Umbilical cord (tissue), 2 donors: Measurements from ENCODE around the gene IFNG. TPM values are rescaled to one million over a fixed set of nuclear protein-coding genes. Genes with fewer than 3 reads are reported as not detected.

ENCODE experiments used
- DNase-seq: peaks from one replicate; pipeline ENCODE4 v3.0.0-alpha.2; 2015; ENCODE audit warnings: low spot score
- total RNA-seq: library from RNA; depleted of rRNA; stranded (reverse); fragments of >200 nt; gene quantifications from one replicate; pipeline ENCODE4 v1.2.3, GENCODE V29; 2014; ENCODE audit warnings: low replicate concordance; ENCODE audit not compliant: insufficient read depth

IFNG gene
- total RNA-seq, 1 donor from 2014 or later = 4.3 TPM

DNA sequence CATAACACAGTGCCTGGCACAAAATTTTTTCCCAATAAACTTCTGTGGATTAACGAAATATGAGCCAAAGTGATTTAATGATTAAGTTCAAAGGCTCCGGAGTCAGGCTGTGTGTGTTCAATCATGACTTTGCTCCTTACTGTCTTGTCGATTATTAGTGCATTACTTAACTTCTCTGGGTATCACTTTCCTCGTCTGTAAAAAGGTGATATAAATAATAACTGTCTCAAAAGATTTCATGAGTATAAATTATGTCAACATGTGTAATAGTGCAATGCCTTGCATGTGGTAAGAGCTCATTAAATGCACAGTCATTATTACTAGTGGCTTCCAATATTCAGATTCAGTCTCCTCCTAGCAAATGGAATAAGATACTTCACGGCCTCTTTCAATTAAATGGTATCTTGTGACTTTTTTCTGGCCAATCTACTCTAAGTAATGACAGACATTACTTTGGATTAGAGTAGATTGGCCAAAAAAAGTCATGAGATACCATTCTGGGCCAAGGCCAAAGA, 6.8 kb upstream of the IFNG start:
- DNase-seq = no peak

GRCh38 chr12:68163560-68164081, 4.1 kb upstream of the IFNG start:
- DNase-seq = no peak

DNA sequence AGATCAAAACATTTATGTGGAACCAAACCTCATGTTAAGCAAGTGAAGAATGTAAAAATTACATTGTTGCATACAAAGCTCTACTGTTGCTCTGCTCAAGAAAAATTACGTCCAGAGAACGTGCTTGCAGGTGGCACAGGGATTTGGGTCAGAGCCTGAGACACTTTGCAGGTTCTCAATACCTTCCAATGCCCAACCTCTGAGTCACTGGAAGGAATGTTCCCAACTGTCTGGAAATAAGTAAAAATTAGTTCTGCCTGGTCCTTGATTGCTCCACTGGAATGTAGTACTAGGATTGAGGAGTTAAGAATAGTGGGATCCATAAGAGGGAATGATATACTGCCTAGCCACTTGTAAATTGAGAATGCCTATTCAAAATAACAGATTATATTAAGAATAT, 2.8 kb upstream of the IFNG start:
- no peak for DNase-seq

GRCh38 chr12:68158432-68158831, 1.1 kb downstream of the IFNG start:
- no peak for DNase-seq

DNA sequence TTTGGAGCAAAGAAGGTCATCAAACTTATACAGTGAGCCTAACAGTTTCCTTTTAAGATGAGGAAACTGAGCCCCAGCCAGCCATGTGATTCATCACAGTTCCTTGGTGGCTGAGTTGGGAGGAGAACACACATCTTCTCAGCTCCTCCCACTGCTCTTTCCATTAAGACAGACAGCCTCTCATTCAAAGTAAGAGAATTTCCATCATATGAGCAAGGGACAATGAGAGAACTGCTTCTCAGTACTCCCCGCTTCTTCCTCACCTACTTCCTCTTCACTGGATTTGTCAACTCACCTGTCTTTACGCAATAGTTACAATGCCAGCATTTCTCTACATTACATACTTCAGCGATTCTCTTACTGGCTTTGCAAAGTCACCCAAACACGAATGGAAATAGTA, 2.2 kb downstream of the IFNG start:
- DNase-seq = no peak

DNA sequence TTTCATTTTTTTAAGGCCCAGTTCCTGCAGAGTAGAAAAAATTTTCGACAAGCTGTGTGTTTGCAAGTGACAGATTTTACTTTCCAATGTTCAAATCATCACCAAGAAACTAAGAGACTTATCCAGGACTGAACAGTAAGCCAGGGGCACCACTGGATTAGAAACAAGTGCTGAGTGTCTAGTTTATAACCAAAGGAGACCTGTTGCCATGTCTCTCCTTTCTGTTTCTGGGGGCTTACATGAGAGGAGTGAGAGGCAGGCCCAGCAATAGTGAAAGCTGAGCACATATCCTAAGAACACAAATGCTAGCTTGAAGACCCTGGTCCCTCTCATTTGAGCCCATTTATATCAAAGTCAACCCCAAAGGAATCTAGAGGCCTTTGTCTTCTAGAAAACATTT, 2.9 kb downstream of the IFNG start:
- DNase-seq = no peak

GRCh38 chr12:68154779-68155178, 4.8 kb downstream of the IFNG start:
- no peak for DNase-seq

DNA sequence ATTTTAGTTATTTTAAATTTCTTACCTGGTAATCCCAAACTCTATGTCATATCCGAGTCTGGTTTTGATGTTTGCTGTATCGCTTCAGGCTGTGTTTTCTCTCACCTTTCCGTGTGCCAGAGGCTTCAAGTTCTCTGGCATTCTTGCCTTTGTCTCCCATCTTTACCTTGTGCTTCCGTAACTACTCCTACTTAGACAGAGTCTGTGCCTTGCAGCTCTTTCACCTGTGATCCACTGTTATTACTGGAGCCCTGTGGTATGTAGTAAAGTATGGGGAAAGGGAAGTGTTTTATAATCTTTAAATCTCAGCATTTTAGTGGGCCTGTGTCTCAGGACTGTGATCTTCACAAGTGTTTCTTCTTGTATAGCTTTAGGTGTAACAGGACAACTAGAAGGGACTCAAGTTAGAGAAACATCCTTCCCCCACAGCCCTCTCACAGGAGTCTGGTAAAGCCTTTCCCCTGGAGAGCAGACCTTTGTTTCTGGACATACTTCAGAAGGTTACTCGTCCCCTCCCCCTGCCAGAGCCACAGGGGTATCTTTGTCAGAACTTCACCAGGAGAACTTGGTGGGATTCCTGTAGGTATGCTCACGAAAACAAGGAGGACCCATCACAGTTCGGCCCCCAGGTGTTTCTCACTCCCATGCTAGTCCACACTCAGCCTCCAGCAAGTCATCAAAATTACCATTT, 11.1 kb downstream of the IFNG start:
- no peak for DNase-seq

GRCh38 chr12:68140556-68140955, 19.0 kb downstream of the IFNG start:
- no peak for DNase-seq

GRCh38 chr12:68139941-68140340, 19.6 kb downstream of the IFNG start:
- DNase-seq = no peak

DNA sequence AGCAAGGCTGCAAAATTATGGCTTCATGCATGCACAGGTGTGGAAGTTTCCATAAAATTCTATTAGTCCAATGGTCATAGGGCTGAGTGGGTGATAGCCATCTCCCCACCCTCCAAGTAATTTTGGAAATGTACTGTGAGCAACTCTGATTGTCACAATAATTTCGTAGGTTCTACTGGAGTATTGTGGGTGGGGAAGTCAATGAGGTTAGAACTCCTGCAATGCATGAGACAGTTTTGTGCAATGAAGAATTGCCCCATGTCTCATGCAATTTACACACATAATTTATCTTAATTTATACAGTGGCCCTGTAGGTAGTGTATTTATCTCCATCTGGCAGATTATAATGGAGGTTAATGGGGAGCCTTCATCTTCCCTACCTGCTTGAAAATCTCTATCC, 20.5 kb downstream of the IFNG start:
- DNase-seq = no peak

DNA sequence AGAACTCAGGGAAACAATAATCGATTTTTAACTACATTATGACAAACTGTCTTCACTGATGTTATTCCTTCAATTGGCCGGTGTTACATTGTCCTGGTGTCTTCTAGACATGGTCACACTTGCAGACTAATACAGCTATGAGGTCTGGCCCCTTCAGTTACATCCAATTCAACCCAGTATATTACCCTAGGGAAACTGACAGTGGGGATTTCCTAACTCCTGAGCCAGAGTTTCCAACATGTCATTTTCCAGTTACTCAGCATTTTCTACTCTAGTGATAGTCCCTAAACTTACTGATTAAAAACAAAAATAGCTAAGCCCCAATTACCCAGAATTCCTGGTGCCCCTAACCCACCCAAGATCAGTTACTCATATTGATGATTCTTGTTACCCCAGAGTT, 21.1 kb downstream of the IFNG start:
- no peak for DNase-seq

DNA sequence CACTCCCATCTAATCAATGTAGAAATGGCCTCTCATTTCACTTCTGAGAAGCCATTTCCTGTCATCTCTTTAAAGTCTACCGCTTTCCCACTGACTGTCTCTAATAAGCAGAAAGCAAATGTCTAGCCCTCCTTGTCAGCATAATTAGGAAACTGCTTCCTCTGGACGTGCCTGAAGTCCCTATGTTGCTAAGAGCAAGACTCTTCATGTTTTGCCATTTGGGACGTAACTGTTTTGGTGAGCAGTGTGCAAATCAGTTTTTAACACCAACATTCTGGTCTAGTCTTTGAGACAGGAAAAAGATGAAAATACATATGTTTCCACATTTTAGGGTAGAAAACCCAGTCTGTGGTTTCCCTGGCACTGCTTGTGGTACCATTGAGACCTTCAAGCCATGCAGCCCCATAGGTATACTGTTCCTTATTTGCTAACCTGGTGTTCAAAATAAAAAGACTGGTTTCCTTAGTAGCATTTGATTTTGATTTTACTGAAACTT, 22.2 kb downstream of the IFNG start:
- no peak for DNase-seq

DNA sequence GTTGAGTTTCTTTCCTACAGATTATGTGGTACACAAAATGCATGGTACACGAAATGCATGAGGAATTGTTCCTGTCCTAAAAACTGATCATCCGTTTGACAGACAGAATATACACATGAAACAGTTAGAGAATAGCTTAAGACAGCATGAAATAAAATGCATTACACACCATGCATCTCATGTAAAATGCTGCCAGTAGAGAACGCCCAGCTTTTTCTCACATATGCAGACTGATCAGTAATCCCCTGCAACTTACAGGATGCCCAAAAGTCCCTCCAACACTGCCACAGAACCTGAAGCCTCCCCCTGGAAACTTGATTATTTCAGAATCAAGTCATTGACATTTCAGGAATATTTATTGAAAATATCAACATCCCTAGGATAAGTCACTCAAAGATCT, 24.0 kb downstream of the IFNG start:
- no peak for DNase-seq

- no peak for DNase-seq
Measured at GRCh38 chr12:68131867-68132414, 27.6 kb downstream of the IFNG start.

DNA sequence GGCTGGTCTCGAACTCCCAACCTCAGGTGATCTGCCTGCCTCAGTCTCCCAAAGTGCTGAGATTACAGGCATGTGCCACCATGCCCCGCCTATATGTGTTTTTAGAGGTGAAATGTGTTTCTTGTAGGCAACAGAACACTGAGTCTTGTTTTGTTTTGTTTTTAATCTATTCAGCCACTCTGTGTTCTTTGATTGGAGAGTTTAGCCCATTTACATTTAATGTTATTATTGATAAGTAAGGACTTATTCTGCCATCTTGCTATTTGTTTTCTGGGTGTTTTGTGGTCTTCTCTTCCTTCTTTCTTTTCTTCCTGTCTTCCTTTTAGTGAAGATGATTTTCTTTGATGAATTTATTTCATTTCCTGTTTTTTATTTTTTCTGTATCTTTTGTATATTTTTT, 29.6 kb downstream of the IFNG start:
- DNase-seq = no peak

DNA sequence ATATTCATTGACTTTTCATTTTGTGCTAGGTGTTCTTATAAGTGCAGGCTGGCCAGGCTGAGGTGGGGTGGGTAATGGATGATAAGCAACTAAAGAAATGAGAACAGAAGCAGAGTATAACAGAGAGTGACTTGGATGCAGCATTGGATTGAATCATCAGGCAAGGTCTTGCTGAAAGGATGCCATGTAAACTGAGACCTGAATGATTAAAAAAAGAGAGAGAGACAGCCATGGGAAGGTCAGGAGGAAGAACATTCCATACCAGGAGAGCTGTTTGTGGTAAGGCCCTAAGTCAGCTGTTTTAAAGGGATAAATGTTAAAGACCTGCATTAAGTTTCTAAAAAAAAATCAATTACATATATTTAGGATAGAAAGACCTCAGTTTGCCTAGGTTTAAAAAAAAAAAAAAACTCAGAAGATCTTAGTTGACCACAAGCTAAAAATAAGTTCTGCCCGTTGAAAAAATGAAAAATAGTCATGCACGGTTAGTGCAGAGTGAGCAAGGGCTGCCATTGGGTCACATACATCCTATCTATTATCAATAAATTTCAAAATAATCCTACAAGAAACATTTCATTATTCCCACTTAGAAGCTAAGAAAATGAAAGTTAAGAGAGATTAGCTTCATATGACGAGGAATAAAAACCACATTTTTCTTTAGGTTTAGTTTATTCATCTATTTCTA, 37.2 kb downstream of the IFNG start:
- no peak for DNase-seq

DNA sequence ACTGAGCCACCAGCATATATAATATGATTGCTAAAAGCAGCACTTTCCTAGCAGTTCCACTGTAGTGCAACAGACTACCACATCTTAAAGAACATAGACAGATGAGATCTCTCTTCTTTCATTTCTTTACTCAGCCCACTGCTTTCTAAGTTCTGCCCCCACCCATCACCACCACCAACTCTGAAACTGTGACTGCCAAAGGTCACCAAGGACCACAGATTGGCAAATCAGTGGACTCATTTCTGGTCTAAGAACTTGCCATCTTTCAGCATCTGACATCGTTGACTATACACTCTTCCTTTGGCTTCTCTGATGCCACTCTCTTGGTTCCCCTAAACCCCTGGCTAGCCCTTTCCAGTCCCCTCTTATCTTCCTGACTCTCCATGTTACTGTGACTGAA, 38.4 kb downstream of the IFNG start:
- DNase-seq = no peak

GRCh38 chr12:68119724-68120211, 39.8 kb downstream of the IFNG start:
- no peak for DNase-seq

- no peak for DNase-seq
Measured at GRCh38 chr12:68119250-68119649, 40.3 kb downstream of the IFNG start.

- DNase-seq = no peak
Measured at GRCh38 chr12:68118096-68118755, 41.3 kb downstream of the IFNG start.

GRCh38 chr12:68117661-68118060, 41.9 kb downstream of the IFNG start:
- DNase-seq = no peak
